ENCODE results near the gene TBC1D7. TPM values are rescaled to one million over a fixed set of nuclear protein-coding genes. Genes with fewer than 3 reads are reported as not detected.

Gene TBC1D7
- polyA plus RNA-seq, 1 of the 3 experiments (the other 2 are of a cell fraction): 25.2 TPM

DNA sequence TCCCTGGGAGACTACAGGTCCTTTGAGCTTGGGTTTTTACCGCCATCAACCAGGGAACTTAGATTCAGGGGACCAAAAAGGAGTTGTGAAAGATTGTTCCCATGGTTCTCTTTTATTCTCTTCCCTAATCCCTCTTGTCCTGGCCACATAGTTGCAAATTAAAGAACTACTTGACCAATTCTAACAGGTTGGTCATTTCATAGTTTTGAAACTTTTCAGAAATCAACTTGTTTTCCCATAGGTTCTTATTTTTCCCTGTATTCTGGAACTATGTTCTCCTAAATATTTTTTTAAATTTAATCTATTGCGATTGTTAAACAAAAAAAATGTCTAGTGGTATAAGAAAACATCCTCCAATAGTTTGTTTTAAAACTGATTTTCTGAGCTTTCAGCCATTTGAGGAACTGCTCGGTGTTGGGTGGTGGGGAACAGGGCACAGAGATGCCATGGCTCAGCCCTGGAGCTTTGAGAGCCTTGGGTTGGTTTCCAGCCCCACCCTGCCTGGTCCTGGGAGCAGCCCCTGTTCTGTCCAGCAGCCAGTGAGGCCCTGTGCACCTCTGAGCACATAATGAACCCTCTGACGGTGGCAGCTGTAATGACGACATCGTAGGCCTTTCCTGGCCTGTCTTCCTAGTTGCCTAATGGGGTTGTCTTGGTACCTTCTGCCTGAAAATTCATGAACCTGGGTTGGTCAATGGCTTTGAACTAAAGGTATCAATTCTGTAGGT, 53.5 kb downstream of the TBC1D7 start (continued):
- TF ChIP-seq RFX5 (IDR thresholded peaks at IDR 0.05; ENCODE audit: low read length) (no peak), NFIC (IDR thresholded peaks at IDR 0.05; ENCODE audit: borderline replicate concordance) (no peak), MXI1 (IDR thresholded peaks at IDR 0.05; ENCODE audit: low read depth, low read length) (no peak)

DNA sequence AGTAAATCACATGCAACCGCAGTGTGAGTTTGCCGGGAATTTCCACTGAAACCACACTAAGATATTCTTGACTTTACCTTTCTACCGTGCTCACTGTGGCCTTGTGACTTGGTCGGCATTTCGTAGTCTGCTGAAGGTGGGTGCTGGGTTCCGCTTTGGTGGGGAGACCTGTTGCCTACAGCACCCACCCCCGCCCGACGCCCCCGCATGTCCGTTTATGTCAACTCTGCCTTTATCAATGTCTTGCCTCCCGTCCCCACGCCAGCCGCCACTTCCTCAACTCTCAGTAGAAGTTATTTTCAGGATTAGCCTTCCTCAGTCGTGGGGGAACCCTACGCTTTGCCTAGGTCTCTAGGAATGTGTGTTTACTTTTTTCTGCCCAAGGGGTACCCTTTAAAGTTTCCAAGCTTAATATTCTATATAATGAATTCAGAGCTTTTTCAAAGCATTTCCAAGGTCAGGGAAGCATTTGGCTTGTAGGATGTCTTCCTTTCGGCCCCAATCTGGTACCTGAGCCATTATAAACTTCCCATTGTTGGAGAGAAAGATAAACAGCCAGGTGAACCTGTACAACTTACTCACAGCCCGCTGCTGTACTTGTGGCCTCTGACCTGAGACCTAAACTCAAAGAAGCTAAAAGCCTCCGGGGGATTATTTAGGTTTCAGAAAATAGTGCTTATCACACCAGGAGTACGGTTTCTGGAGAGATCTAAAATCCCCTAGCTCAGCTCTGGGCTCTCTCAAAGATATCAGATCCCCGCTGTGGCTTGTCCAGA, 54.2 kb downstream of the TBC1D7 start:
- no peak for DNase-seq
- H3F3A ChIP-seq (replicated peaks; ENCODE audit: insufficient read depth): no peaks in the 10 kb centered on the region
- H3K9ac ChIP-seq: no peak overlapping the region
- H3K27ac ChIP-seq (ENCODE audit: low read depth in 2 of 2, low read length in 1 of 2): no peak overlapping the region
- H3K9me3 ChIP-seq: no peaks in the 10 kb centered on the region
- no peaks in the 10 kb centered on the region for H3K4me1 ChIP-seq (ENCODE audit: control insufficient read depth in 1 of 2, insufficient read depth in 2 of 2, low read depth in 1 of 2, low read length in 1 of 2)
- ChIA-PET CTCF (interaction anchor here (0.8 kb wide), 1 partner anchor 11 kb away, joined by 3 read pairs; no protein-coding TSS in a partner anchor), POLR2A (no interaction called here)
- no peaks in the 10 kb centered on the region for H3K36me3 ChIP-seq (replicated peaks in 1 of 2; ENCODE audit: control insufficient read depth in 1 of 2, insufficient read depth in 2 of 2, low read length in 1 of 2)
- TF ChIP-seq CHD2 (IDR thresholded peaks at IDR 0.05; ENCODE audit: low read length, partially characterized antibody): no peak
- no peak for TF ChIP-seq GABPA (IDR thresholded peaks at IDR 0.05; ENCODE audit: low read depth)
- no peak for TF ChIP-seq JUND (IDR thresholded peaks at IDR 0.05)
- TF ChIP-seq MEF2A (IDR thresholded peaks at IDR 0.05; ENCODE audit: borderline replicate concordance, low read depth): no peak
- H4K20me1 ChIP-seq (ENCODE audit: insufficient read depth): no peaks in the 10 kb centered on the region
- H3K27me3 ChIP-seq (ENCODE audit: insufficient read depth): no peaks in the 10 kb centered on the region
- H3K79me2 ChIP-seq (ENCODE audit: insufficient read depth): no peaks in the 10 kb centered on the region
- no peak overlapping the region for H3K4me2 ChIP-seq
- H2AFZ ChIP-seq (ENCODE audit: low read depth): no peak overlapping the region
- no peak overlapping the region for H3K4me3 ChIP-seq (ENCODE audit: low read depth in 2 of 2, low read length in 1 of 2)
- WGBS (ENCODE audit: low lambda C conversion rate): 87% methylated on average over 21 of the region's 21 CpGs
- H3K9me2 ChIP-seq: no peaks in the 10 kb centered on the region

DNA sequence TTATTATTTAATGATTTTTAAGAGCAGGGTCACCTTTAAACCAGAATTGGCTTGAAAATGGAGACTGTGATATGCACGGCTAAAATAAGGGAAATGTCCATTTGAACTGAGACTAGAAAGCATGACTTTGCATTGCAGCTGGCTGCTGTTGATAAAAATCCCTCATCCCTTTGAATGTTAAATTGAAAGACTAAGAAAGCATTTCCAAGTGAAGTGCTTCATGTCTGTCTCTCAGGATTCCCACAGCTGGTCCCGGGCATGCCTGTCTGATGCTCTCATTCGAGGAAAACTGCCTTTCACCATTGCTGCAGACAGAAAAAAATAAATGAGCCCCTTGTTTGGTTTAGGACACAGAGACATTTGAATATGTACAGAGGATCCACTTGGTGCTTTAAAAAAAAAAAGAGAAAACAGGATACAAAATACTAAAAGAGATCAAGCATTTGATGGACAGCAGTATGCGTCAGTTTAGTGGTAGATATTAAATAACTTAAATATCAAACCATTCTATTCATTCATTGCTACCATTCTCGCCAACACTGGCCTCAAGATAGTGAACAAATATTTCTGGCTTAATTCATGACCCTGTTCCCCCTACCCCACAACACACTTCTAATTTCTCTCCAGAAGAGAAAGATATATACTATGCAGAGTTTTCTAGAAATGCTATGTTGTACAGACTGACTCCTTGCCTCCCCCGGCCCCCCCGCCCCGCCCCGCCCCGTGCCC, 55.0 kb downstream of the TBC1D7 start:
- no peak overlapping the region for H3K27ac ChIP-seq (ENCODE audit: low read depth in 2 of 2, low read length in 1 of 2)
- no peak overlapping the region for H3K9ac ChIP-seq
- H3K4me2 ChIP-seq: no peak overlapping the region
- H3K36me3 ChIP-seq (replicated peaks in 1 of 2; ENCODE audit: control insufficient read depth in 1 of 2, insufficient read depth in 2 of 2, low read length in 1 of 2): no peaks in the 10 kb centered on the region
- no peaks in the 10 kb centered on the region for H3K4me1 ChIP-seq (ENCODE audit: control insufficient read depth in 1 of 2, insufficient read depth in 2 of 2, low read depth in 1 of 2, low read length in 1 of 2)
- 82% methylated on average over 10 of the region's 10 CpGs for WGBS (ENCODE audit: low lambda C conversion rate)
- no peak overlapping the region for H3K4me3 ChIP-seq (ENCODE audit: low read depth in 2 of 2, low read length in 1 of 2)
- H4K20me1 ChIP-seq (ENCODE audit: insufficient read depth): no peaks in the 10 kb centered on the region
- no peak for DNase-seq
- no peaks in the 10 kb centered on the region for H3K27me3 ChIP-seq (ENCODE audit: insufficient read depth)
- no peaks in the 10 kb centered on the region for H3K79me2 ChIP-seq (ENCODE audit: insufficient read depth)
- no peaks in the 10 kb centered on the region for H3K9me3 ChIP-seq
- H3K9me2 ChIP-seq: no peaks in the 10 kb centered on the region
- ChIA-PET CTCF (interaction anchor here (0.7 to 0.8 kb wide), 2 partner anchors 10 to 362 kb away, joined by 3 read pairs; no protein-coding TSS in a partner anchor), POLR2A (no interaction called here)
- no peak overlapping the region for H2AFZ ChIP-seq (ENCODE audit: low read depth)
- H3F3A ChIP-seq (replicated peaks; ENCODE audit: insufficient read depth): no peaks in the 10 kb centered on the region
- TF ChIP-seq RXRA (IDR thresholded peaks at IDR 0.05; ENCODE audit: borderline replicate concordance, low read depth) (no peak), GABPA (IDR thresholded peaks at IDR 0.05; ENCODE audit: low read depth) (no peak), NFIC (IDR thresholded peaks at IDR 0.05; ENCODE audit: borderline replicate concordance) (no peak), RAD21 (IDR thresholded peaks at IDR 0.05; ENCODE audit: low read length) (no peak), TEAD4 (IDR thresholded peaks at IDR 0.05; ENCODE audit: borderline replicate concordance, insufficient read depth) (no peak), NRF1 (IDR thresholded peaks at IDR 0.05; ENCODE audit: low read depth, low read length) (no peak), TAF1 (IDR thresholded peaks at IDR 0.05; ENCODE audit: borderline replicate concordance, low read depth, low read length) (no peak), MEF2A (IDR thresholded peaks at IDR 0.05; ENCODE audit: borderline replicate concordance, low read depth) (no peak), FOXJ3 (CRISPR knock-in tag; IDR thresholded peaks at IDR 0.05) (no peak), YY1 (IDR thresholded peaks at IDR 0.05; ENCODE audit: low read depth) (no peak), ELF1 (IDR thresholded peaks at IDR 0.05) (no peak), SIN3A (IDR thresholded peaks at IDR 0.05; ENCODE audit: borderline replicate concordance, low read depth, low read length) (no peak)
- TF ChIP-seq, protein P1, sequence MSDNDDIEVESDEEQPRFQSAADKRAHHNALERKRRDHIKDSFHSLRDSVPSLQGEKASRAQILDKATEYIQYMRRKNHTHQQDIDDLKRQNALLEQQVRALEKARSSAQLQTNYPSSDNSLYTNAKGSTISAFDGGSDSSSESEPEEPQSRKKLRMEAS (IDR thresholded peaks at IDR 0.05; ENCODE audit: low read depth): no peak
- TF ChIP-seq, protein P2, sequence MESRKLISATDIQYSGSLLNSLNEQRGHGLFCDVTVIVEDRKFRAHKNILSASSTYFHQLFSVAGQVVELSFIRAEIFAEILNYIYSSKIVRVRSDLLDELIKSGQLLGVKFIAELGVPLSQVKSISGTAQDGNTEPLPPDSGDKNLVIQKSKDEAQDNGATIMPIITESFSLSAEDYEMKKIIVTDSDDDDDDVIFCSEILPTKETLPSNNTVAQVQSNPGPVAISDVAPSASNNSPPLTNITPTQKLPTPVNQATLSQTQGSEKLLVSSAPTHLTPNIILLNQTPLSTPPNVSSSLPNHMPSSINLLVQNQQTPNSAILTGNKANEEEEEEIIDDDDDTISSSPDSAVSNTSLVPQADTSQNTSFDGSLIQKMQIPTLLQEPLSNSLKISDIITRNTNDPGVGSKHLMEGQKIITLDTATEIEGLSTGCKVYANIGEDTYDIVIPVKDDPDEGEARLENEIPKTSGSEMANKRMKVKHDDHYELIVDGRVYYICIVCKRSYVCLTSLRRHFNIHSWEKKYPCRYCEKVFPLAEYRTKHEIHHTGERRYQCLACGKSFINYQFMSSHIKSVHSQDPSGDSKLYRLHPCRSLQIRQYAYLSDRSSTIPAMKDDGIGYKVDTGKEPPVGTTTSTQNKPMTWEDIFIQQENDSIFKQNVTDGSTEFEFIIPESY (IDR thresholded peaks at IDR 0.05; ENCODE audit: borderline replicate concordance, low read depth): no peak
- TF ChIP-seq, protein P3, sequence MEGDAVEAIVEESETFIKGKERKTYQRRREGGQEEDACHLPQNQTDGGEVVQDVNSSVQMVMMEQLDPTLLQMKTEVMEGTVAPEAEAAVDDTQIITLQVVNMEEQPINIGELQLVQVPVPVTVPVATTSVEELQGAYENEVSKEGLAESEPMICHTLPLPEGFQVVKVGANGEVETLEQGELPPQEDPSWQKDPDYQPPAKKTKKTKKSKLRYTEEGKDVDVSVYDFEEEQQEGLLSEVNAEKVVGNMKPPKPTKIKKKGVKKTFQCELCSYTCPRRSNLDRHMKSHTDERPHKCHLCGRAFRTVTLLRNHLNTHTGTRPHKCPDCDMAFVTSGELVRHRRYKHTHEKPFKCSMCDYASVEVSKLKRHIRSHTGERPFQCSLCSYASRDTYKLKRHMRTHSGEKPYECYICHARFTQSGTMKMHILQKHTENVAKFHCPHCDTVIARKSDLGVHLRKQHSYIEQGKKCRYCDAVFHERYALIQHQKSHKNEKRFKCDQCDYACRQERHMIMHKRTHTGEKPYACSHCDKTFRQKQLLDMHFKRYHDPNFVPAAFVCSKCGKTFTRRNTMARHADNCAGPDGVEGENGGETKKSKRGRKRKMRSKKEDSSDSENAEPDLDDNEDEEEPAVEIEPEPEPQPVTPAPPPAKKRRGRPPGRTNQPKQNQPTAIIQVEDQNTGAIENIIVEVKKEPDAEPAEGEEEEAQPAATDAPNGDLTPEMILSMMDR (IDR thresholded peaks at IDR 0.05): no peak

All from SK-N-SH (cell line).